HCT116 (cell line): ENCODE measurements around the gene C11orf21. TPM values are rescaled to one million over a fixed set of nuclear protein-coding genes. Genes with fewer than 3 reads are reported as not detected.
"Not testable (repeated sequence)": the region's sequence is repeated elsewhere in the genome, so short reads cannot be mapped to it uniquely, and the experiment has no call there.

Experiments
- ATAC-seq: fragments of 200-7000 bp; cut with Tn5 transposase; 2 replicates; pipeline ENCODE4 v1.9.1; 2020; ENCODE audit warnings: mild to moderate bottlenecking, moderate library complexity
- BruUV-seq: library from RNA; stranded (reverse); fragments of 400-500 nt; replicated peaks from 2 replicates; lab custom pipeline; 2021; lab: Mats Ljungman, UMichigan
- CTCF ChIA-PET: fragments of 300-600 bp; sonication (Branson Sonifier 250); formaldehyde crosslinking; loops from one replicate; lab custom pipeline; 2021; ENCODE audit warnings: antibody characterized with exemption; lab: Charles Lee
- POLR2A ChIA-PET: fragments of 300-600, 350-600 bp; sonication (Branson Sonifier 250); formaldehyde crosslinking; loops from one replicate; lab custom pipeline; 2021; ENCODE audit warnings: antibody characterized with exemption; lab: Charles Lee
- RAD21 ChIA-PET, 2 experiments: fragments of 300-600 bp; sonication (Branson Sonifier 250); formaldehyde crosslinking; loops; one replicate each; lab custom pipeline; 2023; ENCODE audit warnings: low total read pairs in 2 of 2; ENCODE audit not compliant: uncharacterized antibody in 2 of 2, unreplicated experiment in 2 of 2, low non-redundant PET in 1 of 2; lab: Charles Lee
- DNase-seq: peaks from one replicate; pipeline ENCODE4 v3.0.0-alpha.2; 2010; ENCODE audit warnings: low read depth, low spot score
- H2AFZ ChIP-seq: fragments of 200-600 bp; shearing (Covaris generic), sonication (generic); 2 replicates; pipeline ENCODE4 v1.6.1; 2017; ENCODE audit warnings: low read depth, mixed run types, mixed read lengths, antibody characterized with exemption, low read length; ENCODE audit not compliant: poor library complexity, severe bottlenecking
- H3K27ac ChIP-seq: 2 replicates; pipeline ENCODE4 v1.5.1; 2012; ENCODE audit warnings: low read depth, low read length
- H3K27me3 ChIP-seq: fragments of 200-600 bp; sonication (generic); 2 replicates; pipeline ENCODE4 v1.6.1; 2016; ENCODE audit warnings: mixed run types, low read length, mixed read lengths; ENCODE audit not compliant: insufficient read depth
- H3K36me3 ChIP-seq, 2 experiments: fragments of 200-500 bp in 1 of 2; fragments of 200-600 bp in 1 of 2; sonication (Bioruptor generic) in 1 of 2; sonication (generic) in 1 of 2; 2 replicates each; pipeline versions ENCODE4 v1.5.1 to v1.6.1; 2014 to 2016; ENCODE audit warnings: low read length in 2 of 2, inconsistent platforms in 1 of 2, mixed read lengths in 1 of 2, mixed run types in 1 of 2; ENCODE audit not compliant: insufficient read depth in 2 of 2, control insufficient read depth in 1 of 2
- H3K4me1 ChIP-seq, 2 experiments: fragments of 200-600 bp in 1 of 2; sonication (generic) in 1 of 2; 2 replicates each; pipeline versions ENCODE4 v1.5.1 to v1.6.1; 2012 to 2017; ENCODE audit warnings: low read length in 2 of 2, inconsistent platforms in 1 of 2, mild to moderate bottlenecking in 1 of 2, mixed read lengths in 1 of 2, mixed run types in 1 of 2, moderate library complexity in 1 of 2; ENCODE audit not compliant: insufficient read depth in 2 of 2, control insufficient read depth in 1 of 2
- H3K4me2 ChIP-seq: fragments of 200-600 bp; sonication (generic); 2 replicates; pipeline ENCODE4 v1.6.1; 2017; ENCODE audit warnings: mixed run types, low read length, mixed read lengths
- H3K4me3 ChIP-seq, 2 experiments: fragments of 200-600 bp in 1 of 2; sonication (generic) in 1 of 2; replicated peaks in 1 of 2; 2 replicates each; pipeline ENCODE4 v1.5.1; 2011 to 2016; ENCODE audit warnings: low read length in 2 of 2, control low read depth in 1 of 2, low read depth in 1 of 2, mild to moderate bottlenecking in 1 of 2, mixed read lengths in 1 of 2, mixed run types in 1 of 2
- H3K79me2 ChIP-seq: fragments of 200-600 bp; sonication (generic); 2 replicates; pipeline ENCODE4 v1.6.1; 2017; ENCODE audit warnings: mild to moderate bottlenecking, mixed run types, low read length, moderate library complexity, mixed read lengths; ENCODE audit not compliant: insufficient read depth
- H3K9ac ChIP-seq: fragments of 200-600 bp; sonication (generic); 2 replicates; pipeline ENCODE4 v1.6.1; 2016; ENCODE audit warnings: low read length, mixed read lengths
- H3K9me2 ChIP-seq: fragments of 200-600 bp; sonication (generic), shearing (Covaris generic); 2 replicates; pipeline ENCODE4 v1.6.1; 2017; ENCODE audit warnings: mixed run types, mild to moderate bottlenecking, moderate library complexity; ENCODE audit not compliant: insufficient read depth
- H3K9me3 ChIP-seq, 2 experiments: fragments of 200-500 bp in 1 of 2; fragments of 200-600 bp in 1 of 2; sonication (Bioruptor generic) in 1 of 2; sonication (generic) in 1 of 2; 2 replicates each; pipeline ENCODE4 v1.6.1; 2014 to 2017; ENCODE audit warnings: low read length in 2 of 2, mixed read lengths in 2 of 2, inconsistent platforms in 1 of 2, low read depth in 1 of 2, mild to moderate bottlenecking in 1 of 2, mixed run types in 1 of 2, moderate library complexity in 1 of 2; ENCODE audit not compliant: control insufficient read depth in 1 of 2, insufficient read depth in 1 of 2
- H4K20me1 ChIP-seq: fragments of 200-600 bp; sonication (generic), shearing (Covaris generic); 2 replicates; pipeline ENCODE4 v1.6.1; 2017; ENCODE audit warnings: mixed run types, mild to moderate bottlenecking, moderate library complexity; ENCODE audit not compliant: insufficient read depth
- intact Hi-C: fragments of 100-400 bp; cut with micrococcal nuclease; formaldehyde crosslinking; loops from 2 replicates; pipeline ENCODE4 v1.10.0; 2022
- total RNA-seq: library from RNA; stranded (reverse); gene quantifications from one replicate; pipeline ENCODE4 v1.2.1, GENCODE V29; 2021; ENCODE audit not compliant: unreplicated experiment

Gene C11orf21
- total RNA-seq, 1 experiment from 2014 or later, result not detected

DNA sequence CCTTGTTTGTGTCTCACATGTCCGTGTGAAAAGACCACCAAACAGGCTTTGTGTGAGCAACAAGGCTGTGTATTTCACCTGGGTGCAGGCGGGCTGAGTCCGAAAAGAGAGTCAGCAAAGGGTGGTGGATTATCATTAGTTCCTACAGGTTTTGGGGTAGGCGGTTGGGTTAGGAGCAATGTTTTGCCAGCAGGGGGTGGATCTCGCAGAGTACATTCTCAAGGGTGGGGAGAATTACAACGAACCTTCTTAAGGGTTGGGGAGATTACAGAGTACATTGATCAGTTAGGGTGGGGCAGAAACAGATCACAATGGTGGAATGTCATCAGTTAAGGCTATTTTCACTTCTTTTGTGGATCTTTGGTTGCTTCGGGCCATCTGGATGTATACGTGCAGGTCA lies 37.0 kb upstream of the C11orf21 start:
- H3K27ac ChIP-seq, ATAC-seq, H3K4me3 ChIP-seq, H3K9me3 ChIP-seq, H3K9me2 ChIP-seq, H3K79me2 ChIP-seq, H3K4me2 ChIP-seq, CTCF ChIA-PET, H3K9ac ChIP-seq, intact Hi-C loops, BruUV-seq, H4K20me1 ChIP-seq, H3K36me3 ChIP-seq, DNase-seq, POLR2A ChIA-PET, H3K4me1 ChIP-seq, RAD21 ChIA-PET, H2AFZ ChIP-seq: not testable (repeated sequence)
- H3K27me3 ChIP-seq, result peaks cover 13% of the 10 kb centered on the region; the same call in 1 of the 2 replicates

DNA sequence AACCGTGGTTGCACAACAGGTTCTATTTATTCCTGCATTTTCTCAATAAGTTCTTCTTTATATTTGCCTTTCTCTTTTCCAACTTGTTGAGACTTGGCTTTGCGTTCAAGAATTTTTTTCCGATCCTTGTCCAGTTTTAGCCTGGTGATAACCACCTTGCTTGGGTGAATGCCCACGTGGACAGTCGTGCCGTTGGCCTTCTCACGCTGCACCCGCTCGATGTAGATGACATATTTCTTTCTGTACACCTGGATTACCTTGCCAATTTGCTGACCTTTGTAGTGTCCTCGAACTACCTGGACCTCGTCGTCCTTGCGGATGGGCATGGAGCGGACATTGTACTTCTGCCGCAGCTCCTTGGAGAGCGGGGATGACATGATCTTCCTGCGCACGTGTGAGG lies 33.6 kb upstream of the C11orf21 start:
- H4K20me1 ChIP-seq, H3K79me2 ChIP-seq, H3K9me3 ChIP-seq, H3K27me3 ChIP-seq, intact Hi-C loops, H3K4me3 ChIP-seq, H3K4me2 ChIP-seq, H3K27ac ChIP-seq, ATAC-seq, H3K9ac ChIP-seq, H3K4me1 ChIP-seq, DNase-seq, H2AFZ ChIP-seq, RAD21 ChIA-PET, H3K36me3 ChIP-seq, H3K9me2 ChIP-seq, POLR2A ChIA-PET, CTCF ChIA-PET: not testable (repeated sequence)
- TSS peak; percentile 36 for BruUV-seq

- POLR2A ChIA-PET, H3K9me2 ChIP-seq, H3K27me3 ChIP-seq, H3K27ac ChIP-seq, H3K9me3 ChIP-seq, CTCF ChIA-PET, intact Hi-C loops, H3K36me3 ChIP-seq, H3K9ac ChIP-seq, H2AFZ ChIP-seq, BruUV-seq, H3K79me2 ChIP-seq, H4K20me1 ChIP-seq, H3K4me2 ChIP-seq, H3K4me1 ChIP-seq, ATAC-seq, RAD21 ChIA-PET, H3K4me3 ChIP-seq, DNase-seq: not testable (repeated sequence)
Measured at GRCh38 chr11:2333486-2334205, 31.9 kb upstream of the C11orf21 start.

DNA sequence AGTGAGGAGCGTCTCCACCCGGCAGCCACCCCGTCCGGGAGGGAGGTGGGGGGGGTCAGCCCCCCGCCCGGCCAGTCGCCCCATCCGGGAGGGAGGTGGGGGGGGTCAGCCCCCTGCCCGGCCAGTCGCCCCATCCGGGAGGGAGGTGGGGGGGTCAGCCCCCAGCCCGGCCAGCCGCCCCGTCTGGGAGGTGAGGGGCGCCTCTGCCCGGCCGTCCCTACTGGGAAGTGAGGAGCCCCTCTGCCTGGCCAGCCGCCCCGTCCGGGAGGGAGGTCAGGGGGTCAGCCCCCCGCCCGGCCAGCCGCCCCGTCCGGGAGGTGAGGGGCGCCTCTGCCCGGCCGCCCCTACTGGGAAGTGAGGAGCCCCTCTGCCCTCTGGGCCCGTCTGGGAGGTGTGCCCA lies 30.9 kb upstream of the C11orf21 start:
- H3K4me1 ChIP-seq, POLR2A ChIA-PET, H3K4me3 ChIP-seq, H4K20me1 ChIP-seq, H3K9me3 ChIP-seq, RAD21 ChIA-PET, intact Hi-C loops, CTCF ChIA-PET, BruUV-seq, H3K4me2 ChIP-seq, ATAC-seq, H3K27me3 ChIP-seq, H3K9ac ChIP-seq, H2AFZ ChIP-seq, H3K36me3 ChIP-seq, H3K9me2 ChIP-seq, H3K79me2 ChIP-seq, H3K27ac ChIP-seq, DNase-seq: not testable (repeated sequence)
